Activated naive CD8-positive, alpha-beta T cell treated with anti-CD3 and anti-CD28 coated beads, Interleukin-2, amount 50 U/mL, for 24 hours (primary cell): ENCODE data around the gene HNRNPUL1.
"Not testable (repeated sequence)": the region's sequence is repeated elsewhere in the genome, so short reads cannot be mapped to it uniquely, and the experiment has no call there.

ENCODE experiments used
- ATAC-seq: fragments of 150-1000 bp; cut with Tn5 transposase; one replicate; pipeline ENCODE4 v1.10.0; 2021
- DNase-seq: peaks from one replicate; pipeline ENCODE4 v3.0.0; 2021
- H3K27ac Mint-ChIP-seq: one replicate; pipeline ENCODE4 v1.8.0; 2021; ENCODE audit warnings: mild to moderate bottlenecking, mixed read lengths
- H3K27me3 Mint-ChIP-seq: one replicate; pipeline ENCODE4 v1.8.0; 2021; ENCODE audit warnings: mixed read lengths
- H3K36me3 Mint-ChIP-seq: one replicate; pipeline ENCODE4 v1.8.0; 2021; ENCODE audit warnings: low read depth, mixed read lengths
- H3K4me1 Mint-ChIP-seq: one replicate; pipeline ENCODE4 v1.8.0; 2021; ENCODE audit warnings: mixed read lengths
- H3K4me3 Mint-ChIP-seq: one replicate; pipeline ENCODE4 v1.8.0; 2021; ENCODE audit warnings: mild to moderate bottlenecking, moderate library complexity, mixed read lengths
- H3K9me3 Mint-ChIP-seq: one replicate; pipeline ENCODE4 v1.8.0; 2021; ENCODE audit warnings: mixed read lengths

The HNRNPUL1 gene

DNA sequence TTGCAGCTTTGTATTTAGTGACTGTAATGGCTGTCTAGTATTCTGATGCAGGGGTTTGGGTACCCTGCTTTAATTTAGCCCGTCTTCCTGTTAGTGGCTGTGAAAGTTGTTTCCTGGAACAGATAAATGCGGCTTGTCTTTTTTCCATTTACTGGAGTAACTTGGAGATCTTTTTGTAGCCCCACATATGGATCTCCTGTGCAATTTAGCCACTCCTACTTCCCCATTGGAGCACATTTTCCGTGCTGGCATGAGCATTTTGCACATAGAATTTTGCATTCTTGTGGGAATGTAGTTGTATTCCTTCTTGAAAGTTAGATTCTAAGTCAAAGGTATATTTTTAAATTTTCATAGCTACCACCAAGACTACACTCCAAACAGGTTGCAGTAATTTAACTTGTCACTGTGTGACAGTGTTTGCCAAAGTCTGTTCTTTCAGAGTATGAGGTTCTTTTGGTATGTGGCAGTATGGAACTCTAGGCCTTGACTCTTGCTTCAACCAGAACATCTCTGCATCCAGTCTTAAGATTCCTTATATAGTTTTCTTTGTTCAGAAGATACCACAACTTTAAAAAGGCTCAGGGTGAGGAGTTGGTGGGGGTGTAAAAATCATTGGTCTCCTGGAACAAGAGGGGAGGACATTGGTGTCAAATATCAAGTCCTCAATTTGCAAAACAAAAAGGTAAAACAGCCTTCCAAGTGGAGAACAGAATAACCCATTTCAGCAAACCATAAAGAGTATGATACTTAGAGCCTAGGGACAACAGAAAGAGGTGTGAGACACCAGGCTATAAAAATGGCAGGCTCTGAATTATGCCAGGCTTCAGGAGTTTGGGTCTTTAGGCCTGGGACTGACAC lies 24.7 kb downstream of the HNRNPUL1 start:
- ATAC-seq (no peak), DNase-seq (no peak)
- Mint-ChIP-seq H3K36me3 (peaks cover 45% of the 10 kb centered on the region), H3K4me1 (peaks cover 1% of the 10 kb centered on the region), H3K9me3 (no peaks in the 10 kb centered on the region), H3K27ac (no peak overlapping the region), H3K4me3 (no peak overlapping the region), H3K27me3 (no peaks in the 10 kb centered on the region)

DNA sequence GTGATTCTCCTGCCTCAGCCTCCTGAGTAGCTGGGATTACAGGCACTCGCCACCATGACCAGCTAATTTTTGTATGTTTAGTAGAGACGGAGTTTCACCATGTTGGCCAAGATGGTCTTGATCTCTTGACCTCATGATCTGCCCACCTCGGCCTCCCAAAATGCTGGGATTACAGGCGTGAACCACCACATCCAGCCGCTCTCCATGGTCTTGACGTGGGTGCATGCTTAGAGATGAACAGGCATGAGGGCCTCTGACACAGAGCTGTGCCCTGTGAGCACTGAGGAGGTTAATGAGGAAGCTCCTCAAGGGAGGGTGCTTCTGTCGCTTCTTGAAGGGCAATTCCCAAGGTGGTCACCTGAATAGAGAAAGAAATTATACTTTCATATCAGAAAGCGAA lies 25.6 kb downstream of the HNRNPUL1 start:
- DNase-seq, H3K27ac Mint-ChIP-seq, H3K4me1 Mint-ChIP-seq, ATAC-seq, H3K4me3 Mint-ChIP-seq, H3K9me3 Mint-ChIP-seq, H3K27me3 Mint-ChIP-seq: not testable (repeated sequence)
- peaks cover 50% of the 10 kb centered on the region for H3K36me3 Mint-ChIP-seq

DNA sequence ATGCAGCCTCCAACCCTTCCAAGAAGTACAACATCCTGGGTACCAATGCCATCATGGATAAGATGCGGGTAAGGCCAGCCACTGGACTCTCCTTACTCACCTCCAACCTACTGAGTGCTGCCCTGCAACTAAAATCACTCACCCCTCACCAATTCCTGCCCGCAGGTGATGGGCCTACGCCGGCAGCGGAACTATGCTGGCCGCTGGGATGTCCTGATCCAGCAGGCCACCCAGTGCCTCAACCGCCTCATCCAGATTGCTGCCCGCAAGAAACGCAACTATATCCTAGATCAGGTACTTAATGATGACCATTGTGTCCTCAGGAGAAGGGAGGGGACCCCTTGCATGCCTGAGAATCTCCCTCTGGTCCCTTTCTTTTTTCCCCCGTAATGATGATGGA lies 30.2 kb downstream of the HNRNPUL1 start:
- Mint-ChIP-seq H3K4me3 (no peak overlapping the region), H3K4me1 (peaks cover 44% of the 10 kb centered on the region), H3K27me3 (no peaks in the 10 kb centered on the region), H3K9me3 (no peaks in the 10 kb centered on the region), H3K36me3 (peaks cover 73% of the 10 kb centered on the region), H3K27ac (no peak overlapping the region)
- no peak for DNase-seq
- ATAC-seq: no peak

DNA sequence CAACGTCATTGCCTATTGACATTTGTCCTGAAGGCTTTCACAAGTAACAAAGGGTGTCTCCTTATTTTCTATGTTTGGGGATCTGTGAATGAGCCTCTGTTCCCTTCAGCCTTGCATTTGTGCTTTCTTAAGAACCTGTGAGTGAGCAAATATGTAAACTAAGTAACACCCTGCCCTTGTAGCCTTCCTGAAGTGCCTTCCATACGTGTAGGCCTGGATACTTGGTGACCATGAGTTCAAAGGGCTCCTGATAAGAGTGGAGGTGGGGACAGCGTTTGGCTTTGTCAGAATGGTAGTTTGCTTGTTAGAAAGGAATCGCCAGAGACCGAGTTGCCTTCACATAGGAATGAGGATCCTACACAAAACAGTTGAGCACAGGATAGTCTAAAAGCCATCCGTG lies 31.3 kb downstream of the HNRNPUL1 start:
- no peak for DNase-seq
- H3K4me3 Mint-ChIP-seq: no peak overlapping the region
- no peaks in the 10 kb centered on the region for H3K9me3 Mint-ChIP-seq
- no peaks in the 10 kb centered on the region for H3K27me3 Mint-ChIP-seq
- peak overlapping the region; percentile 85 for H3K27ac Mint-ChIP-seq
- H3K4me1 Mint-ChIP-seq: peaks cover 55% of the 10 kb centered on the region
- ATAC-seq: no peak
- H3K36me3 Mint-ChIP-seq: peaks cover 80% of the 10 kb centered on the region

DNA sequence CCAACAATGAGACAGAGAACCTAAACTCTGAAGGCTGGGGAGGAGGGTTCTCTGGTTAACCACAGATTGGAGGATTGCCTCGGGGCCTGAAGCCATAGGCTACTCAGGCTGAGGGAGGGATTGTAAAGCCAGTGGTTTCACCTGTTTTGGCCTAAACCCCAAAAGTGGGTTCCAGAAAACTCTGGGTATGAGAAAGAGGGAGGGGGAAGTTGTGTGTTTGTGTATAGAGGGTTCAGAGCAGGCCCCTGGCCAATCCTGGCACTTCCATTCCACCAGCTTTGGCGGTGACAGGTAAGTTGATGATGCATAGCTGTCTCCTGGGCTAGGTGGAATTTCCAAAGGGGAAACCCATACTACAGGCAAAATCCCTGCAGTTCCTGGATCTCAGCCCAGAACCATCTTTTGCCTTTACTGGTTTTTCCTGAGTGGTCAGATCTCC lies 32.3 kb downstream of the HNRNPUL1 start:
- ATAC-seq (peak; percentile 4), DNase-seq (no peak)
- Mint-ChIP-seq H3K4me3 (no peak overlapping the region), H3K36me3 (peaks cover 83% of the 10 kb centered on the region), H3K4me1 (peaks cover 65% of the 10 kb centered on the region), H3K9me3 (no peaks in the 10 kb centered on the region), H3K27ac (peak overlapping the region; percentile 85), H3K27me3 (no peaks in the 10 kb centered on the region)

DNA sequence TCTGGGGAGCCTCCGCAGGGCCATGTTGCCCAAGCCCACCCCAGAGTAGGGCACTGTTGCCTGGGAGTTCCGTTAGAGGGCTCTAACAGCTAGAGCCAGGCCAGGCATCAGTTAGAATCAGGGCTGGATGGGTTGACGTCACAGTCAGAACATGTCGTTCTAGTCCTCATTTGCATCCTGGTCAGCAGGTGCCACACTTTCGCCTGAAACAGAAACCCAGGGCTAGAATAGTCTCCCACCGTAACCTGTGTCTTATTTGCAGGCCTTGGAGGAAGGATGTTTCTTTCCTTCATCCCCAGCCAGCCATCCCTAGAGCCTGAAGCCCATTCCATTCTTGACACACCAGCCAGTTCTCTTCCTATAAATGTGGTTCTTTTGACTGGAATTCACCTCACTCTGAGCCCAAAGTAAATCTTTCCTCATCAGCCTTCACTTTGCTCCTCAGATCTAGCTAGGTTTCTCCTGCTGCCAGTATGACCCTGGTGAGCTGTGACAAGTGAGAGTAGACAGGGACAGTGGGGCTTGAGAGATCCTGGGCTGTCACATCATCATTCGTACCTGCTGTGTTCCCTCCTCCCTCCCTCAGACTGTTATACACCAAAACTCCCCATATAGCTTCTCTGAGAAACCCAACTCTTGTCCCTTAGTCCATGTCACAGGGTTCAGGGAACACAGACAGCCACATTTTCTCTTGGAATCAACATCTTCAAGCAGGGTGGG lies 33.6 kb downstream of the HNRNPUL1 start:
- peaks cover 84% of the 10 kb centered on the region for H3K36me3 Mint-ChIP-seq
- DNase-seq: no peak
- peak overlapping the region; percentile 10 for H3K4me3 Mint-ChIP-seq
- H3K4me1 Mint-ChIP-seq: peaks cover 78% of the 10 kb centered on the region
- H3K27ac Mint-ChIP-seq: peak overlapping the region; percentile 85
- peak; percentile 26 for ATAC-seq
- H3K27me3 Mint-ChIP-seq: no peaks in the 10 kb centered on the region
- H3K9me3 Mint-ChIP-seq: no peaks in the 10 kb centered on the region

DNA sequence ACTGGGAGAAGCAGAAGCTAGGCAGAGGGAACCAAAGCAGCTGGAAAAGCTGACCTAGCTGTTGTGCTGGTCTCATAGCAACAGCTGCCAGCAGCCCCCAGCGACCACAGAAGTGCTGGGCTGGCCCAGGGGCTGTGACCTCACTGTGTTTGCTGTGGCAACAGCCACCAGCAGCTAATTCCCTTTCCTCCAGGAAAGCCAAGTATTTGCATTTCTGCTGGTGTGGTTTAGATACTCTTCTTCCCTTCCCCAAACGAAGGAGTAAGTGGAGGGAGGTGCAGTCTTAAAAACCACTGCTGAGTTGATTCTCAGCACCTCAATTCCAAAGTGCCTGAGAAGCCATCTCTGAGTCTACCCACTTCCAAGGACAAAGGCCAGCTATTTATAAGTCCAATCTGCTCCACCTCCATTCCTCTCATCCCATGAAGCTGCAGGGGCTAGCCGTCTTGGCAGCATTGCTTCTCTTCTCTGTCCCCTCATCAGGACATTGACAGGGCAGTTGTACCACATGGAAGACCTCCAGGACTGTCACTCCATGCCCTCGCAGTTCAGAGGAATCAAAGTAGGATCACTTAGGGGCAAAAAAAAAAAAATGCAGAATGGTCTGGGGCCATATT lies 34.3 kb downstream of the HNRNPUL1 start:
- H3K36me3 Mint-ChIP-seq: peaks cover 85% of the 10 kb centered on the region
- ATAC-seq: peak; percentile 57
- peaks cover 85% of the 10 kb centered on the region for H3K4me1 Mint-ChIP-seq
- no peak overlapping the region for H3K4me3 Mint-ChIP-seq
- H3K9me3 Mint-ChIP-seq: no peaks in the 10 kb centered on the region
- DNase-seq: peak; percentile 49
- peak overlapping the region; percentile 88 for H3K27ac Mint-ChIP-seq
- H3K27me3 Mint-ChIP-seq: no peaks in the 10 kb centered on the region

DNA sequence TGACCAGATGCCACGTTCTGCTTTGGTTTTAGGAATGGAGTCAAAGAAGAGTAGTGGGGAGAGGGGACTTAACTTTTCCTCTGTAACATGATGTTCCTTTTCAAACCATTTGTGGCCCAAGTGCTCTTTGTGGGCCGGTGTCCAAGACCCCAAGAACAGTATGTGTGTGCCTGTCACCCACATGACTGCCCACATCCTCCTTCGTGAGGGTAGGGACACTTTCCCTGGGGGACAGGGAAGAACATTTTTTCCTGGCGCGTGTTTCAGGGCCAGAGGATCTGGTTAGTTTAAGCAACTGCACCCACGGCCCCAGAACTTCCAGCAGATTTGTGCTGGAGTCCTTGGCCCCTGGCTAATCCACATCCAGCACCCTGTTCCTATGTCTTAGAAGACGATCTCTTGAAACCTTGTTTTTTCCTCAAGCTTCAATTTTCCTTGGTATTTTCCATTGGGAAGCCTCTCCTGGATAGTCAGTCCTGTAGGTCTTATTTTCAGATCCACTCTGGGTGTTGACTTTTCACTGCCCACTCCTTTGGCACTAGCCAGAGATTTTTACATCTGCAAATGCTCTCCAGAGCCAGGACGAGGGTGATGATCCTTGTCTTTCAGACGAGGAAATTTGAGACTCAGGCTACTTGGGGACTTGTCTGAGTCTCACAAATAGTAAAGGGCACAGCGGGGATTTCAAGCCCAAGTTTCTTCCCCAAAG lies 35.0 kb downstream of the HNRNPUL1 start:
- Mint-ChIP-seq H3K27ac (peak overlapping the region; percentile 88), H3K4me3 (no peak overlapping the region), H3K36me3 (peaks cover 85% of the 10 kb centered on the region), H3K9me3 (no peaks in the 10 kb centered on the region), H3K4me1 (peaks cover 92% of the 10 kb centered on the region), H3K27me3 (no peaks in the 10 kb centered on the region)
- ATAC-seq (no peak), DNase-seq (no peak)

DNA sequence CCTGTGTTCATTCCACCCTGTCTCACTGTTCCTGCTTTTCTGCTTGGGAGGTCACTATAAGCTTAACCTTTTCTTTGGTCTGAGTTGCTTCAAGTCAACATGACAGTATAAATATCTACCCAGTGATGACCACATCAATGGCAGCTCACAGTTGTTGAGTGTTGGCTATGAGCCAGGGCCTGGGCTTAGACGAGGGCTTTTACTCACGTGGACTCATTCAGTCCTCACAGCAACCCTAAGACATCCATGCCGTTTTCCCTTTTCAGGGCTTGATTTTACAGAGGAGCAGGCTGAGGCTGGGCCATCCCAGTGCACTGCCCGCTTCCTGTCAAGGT lies 35.5 kb downstream of the HNRNPUL1 start:
- DNase-seq (no peak), ATAC-seq (no peak)
- Mint-ChIP-seq H3K27ac (peak overlapping the region; percentile 39), H3K9me3 (no peaks in the 10 kb centered on the region), H3K4me3 (no peak overlapping the region), H3K27me3 (no peaks in the 10 kb centered on the region), H3K4me1 (peaks cover 98% of the 10 kb centered on the region), H3K36me3 (peaks cover 85% of the 10 kb centered on the region)

DNA sequence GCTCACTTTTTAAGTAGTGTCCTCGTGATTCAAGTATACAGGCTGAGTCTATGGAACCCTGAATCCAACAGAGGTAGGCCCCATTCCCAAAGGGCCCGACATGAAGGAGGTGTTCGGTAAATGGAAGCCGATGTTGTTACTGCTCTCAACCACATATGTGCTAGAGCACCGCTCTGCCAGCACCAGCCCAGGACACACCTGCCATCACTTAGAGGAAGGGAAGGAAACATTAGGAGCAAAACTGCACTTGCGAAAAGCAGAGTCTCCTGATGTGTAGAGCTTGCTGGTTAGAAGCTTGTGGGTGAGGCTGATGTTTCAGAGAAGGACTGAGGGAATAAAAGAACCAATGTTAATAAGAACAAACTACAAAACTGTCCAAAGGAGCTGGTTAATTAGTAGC lies 36.4 kb downstream of the HNRNPUL1 start:
- Mint-ChIP-seq H3K9me3 (no peaks in the 10 kb centered on the region), H3K27me3 (no peaks in the 10 kb centered on the region), H3K36me3 (peaks cover 84% of the 10 kb centered on the region), H3K4me3 (no peak overlapping the region), H3K27ac (peak overlapping the region; percentile 15), H3K4me1 (peaks cover 100% of the 10 kb centered on the region)
- no peak for DNase-seq
- ATAC-seq: no peak

DNA sequence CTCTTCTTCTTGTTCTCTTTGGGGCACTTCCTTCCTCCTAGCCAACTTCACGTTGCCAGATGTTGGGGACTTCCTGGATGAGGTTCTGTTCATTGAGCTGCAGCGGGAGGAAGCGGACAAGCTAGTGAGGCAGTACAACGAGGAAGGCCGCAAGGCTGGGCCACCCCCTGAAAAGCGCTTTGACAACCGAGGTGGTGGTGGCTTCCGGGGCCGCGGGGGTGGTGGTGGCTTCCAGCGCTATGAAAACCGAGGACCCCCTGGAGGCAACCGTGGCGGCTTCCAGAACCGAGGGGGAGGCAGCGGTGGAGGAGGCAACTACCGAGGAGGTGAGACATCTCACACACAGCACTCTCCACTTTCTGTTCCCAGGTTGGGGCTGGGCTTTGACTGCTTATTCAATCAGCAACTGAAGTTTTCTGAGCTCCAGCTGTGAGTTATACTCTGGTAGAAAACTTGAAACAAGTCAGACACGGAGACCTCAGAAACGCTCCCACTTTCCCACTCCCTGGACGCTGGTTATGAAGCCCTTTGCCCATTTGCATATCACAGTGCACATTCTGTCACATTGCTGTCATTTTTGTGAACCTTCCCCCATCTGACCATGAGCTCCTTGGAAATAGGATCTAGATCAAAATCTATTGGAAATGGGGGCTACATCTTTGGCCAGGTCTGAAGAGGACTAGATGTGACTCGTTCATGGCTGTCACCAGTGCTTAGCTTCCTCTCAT lies 38.6 kb downstream of the HNRNPUL1 start:
- Mint-ChIP-seq H3K27ac (peak overlapping the region; percentile 97), H3K4me1 (peaks cover 98% of the 10 kb centered on the region), H3K27me3 (no peaks in the 10 kb centered on the region), H3K36me3 (peaks cover 81% of the 10 kb centered on the region), H3K9me3 (no peaks in the 10 kb centered on the region), H3K4me3 (peak overlapping the region; percentile 58)
- ATAC-seq (peak; percentile 71), DNase-seq (peak; percentile 80)

DNA sequence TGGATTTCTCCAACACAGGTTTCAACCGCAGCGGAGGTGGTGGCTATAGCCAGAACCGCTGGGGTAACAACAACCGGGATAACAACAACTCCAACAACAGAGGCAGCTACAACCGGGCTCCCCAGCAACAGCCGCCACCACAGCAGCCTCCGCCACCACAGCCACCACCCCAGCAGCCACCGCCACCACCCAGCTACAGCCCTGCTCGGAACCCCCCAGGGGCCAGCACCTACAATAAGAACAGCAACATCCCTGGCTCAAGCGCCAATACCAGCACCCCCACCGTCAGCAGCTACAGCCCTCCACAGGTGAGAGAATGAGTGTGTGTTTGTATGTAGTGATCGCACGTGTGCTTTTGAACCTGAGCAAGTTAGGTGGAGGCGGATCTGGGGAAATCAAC lies 39.8 kb downstream of the HNRNPUL1 start:
- H3K4me1 Mint-ChIP-seq: peaks cover 98% of the 10 kb centered on the region
- no peaks in the 10 kb centered on the region for H3K27me3 Mint-ChIP-seq
- DNase-seq: no peak
- peak overlapping the region; percentile 69 for H3K27ac Mint-ChIP-seq
- H3K36me3 Mint-ChIP-seq: peaks cover 73% of the 10 kb centered on the region
- H3K4me3 Mint-ChIP-seq: no peak overlapping the region
- no peak for ATAC-seq
- H3K9me3 Mint-ChIP-seq: no peaks in the 10 kb centered on the region

DNA sequence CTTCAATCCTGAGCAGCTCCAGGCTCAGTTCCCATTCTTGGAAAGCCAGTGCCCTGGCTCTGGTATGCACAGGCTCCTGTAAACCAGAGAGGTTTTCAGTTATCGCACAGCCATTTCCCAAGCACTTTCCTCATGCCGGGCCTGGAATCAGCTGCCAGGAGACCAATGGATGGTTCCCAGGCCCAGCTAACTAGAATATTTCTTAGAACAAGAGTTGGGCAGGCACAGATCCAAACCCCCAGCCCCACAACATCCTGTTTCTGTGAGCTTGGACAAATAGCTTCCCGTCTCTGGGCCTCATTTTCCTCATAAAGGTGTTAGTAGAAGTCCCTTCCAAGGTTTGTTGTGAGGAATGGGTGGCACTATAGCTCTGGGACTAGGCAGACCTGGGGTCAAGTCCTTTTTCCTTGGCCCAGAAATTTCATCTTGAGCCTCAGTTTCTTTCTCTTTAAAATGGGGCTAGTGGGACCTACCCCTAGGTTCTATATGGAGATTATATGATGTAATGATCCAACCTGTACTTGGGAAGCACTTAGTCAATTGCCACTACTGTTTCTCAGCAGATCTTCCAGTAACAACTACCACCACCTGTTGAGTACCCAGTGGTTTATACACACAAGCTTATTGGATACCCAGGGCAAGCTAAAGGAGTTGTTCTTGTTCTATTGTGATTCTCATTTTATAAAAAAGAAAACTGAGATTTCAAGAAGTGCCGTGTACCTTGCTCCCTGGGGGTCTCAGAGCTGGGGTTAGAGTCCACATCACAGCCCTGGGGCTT lies 40.7 kb downstream of the HNRNPUL1 start:
- Mint-ChIP-seq H3K27me3 (no peaks in the 10 kb centered on the region), H3K36me3 (peaks cover 64% of the 10 kb centered on the region), H3K27ac (peak overlapping the region; percentile 53), H3K4me1 (peaks cover 97% of the 10 kb centered on the region), H3K9me3 (no peaks in the 10 kb centered on the region), H3K4me3 (no peak overlapping the region)
- DNase-seq (no peak), ATAC-seq (no peak)
